Adrenal gland (tissue), 5 donors: ENCODE results near the gene SLC16A10.

ENCODE experiments used
- POLR2A ChIP-seq, 2 donors: fragments of 450-650 bp; IDR thresholded peaks; one replicate each; pipeline ENCODE4 v1.6.1; 2017; ENCODE audit warnings: antibody characterized with exemption in 2 of 2, mild to moderate bottlenecking in 2 of 2, moderate library complexity in 1 of 2
- TF ChIP-seq, protein P1 (sequence below), 6 experiments: fragments of 450-650 bp in 4 of 6; fragments of 200-600 bp in 2 of 6; sonication (generic) in 1 of 6; IDR thresholded peaks; 1 replicate in 5 of 6; 2 replicates in 1 of 6; pipeline versions ENCODE4 v1.5.1 to v1.8.0; 2016 to 2021; ENCODE audit warnings: antibody characterized with exemption in 6 of 6, mild to moderate bottlenecking in 2 of 6, moderate library complexity in 1 of 6
- donor health status: DM: no; HTN: no; CAD: no.

DNA sequence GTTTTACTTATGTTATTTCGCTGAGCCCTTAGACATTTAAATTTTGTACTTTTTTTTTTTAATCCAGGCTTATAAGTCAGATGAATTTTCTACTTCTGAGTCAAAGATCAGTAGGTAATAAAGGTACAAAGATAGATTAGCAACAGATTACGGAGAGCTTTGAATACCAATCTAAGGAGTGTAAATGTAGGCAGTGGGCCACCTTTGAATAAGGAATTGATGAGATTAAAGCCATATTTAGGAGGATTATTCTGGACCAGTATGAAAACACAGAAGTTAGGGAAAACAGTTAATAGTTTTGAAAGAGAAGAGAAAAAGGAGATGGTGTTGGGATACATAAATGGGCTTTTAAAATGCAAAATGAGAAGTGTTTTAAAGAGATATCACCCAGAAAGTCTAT lies 117.6 kb downstream of the SLC16A10 start:
- TF ChIP-seq, protein P1, sequence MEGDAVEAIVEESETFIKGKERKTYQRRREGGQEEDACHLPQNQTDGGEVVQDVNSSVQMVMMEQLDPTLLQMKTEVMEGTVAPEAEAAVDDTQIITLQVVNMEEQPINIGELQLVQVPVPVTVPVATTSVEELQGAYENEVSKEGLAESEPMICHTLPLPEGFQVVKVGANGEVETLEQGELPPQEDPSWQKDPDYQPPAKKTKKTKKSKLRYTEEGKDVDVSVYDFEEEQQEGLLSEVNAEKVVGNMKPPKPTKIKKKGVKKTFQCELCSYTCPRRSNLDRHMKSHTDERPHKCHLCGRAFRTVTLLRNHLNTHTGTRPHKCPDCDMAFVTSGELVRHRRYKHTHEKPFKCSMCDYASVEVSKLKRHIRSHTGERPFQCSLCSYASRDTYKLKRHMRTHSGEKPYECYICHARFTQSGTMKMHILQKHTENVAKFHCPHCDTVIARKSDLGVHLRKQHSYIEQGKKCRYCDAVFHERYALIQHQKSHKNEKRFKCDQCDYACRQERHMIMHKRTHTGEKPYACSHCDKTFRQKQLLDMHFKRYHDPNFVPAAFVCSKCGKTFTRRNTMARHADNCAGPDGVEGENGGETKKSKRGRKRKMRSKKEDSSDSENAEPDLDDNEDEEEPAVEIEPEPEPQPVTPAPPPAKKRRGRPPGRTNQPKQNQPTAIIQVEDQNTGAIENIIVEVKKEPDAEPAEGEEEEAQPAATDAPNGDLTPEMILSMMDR (IDR thresholded peaks at IDR 0.05): no peak
- no peak for TF ChIP-seq POLR2A (IDR thresholded peaks at IDR 0.05)
